Measurements from ENCODE around the gene TSEN2. TPM values are rescaled to one million over a fixed set of nuclear protein-coding genes. Genes with fewer than 3 reads are reported as not detected.
"Not testable (repeated sequence)": the region's sequence is repeated elsewhere in the genome, so short reads cannot be mapped to it uniquely, and the experiment has no call there.

The TSEN2 gene
- total and polyA plus RNA-seq, 9 donors, result 13.2 to 27.4 (median 23.2) TPM

DNA sequence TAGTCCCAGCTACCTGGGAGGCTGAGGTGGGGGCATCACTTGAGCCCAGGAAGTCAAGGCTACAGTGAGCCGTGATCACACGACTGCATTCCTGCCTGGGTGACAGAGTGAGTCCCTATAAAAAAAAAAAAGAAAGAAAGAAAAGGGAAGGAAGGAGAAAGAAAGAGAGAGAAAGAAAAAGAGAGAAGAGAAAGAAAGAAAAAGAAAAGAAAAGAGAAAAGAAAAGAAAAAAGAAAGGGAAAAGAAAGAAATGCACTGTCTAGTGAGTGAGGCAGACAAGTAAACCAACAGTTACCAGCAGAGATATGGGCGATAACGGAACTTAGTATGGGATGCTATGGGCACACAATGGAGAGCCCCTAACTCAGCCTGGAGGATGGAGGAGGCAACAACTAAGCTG, 37.2 kb upstream of the TSEN2 start:
- intact Hi-C loops (cut with DNase I), result no loop called here
- Histone ChIP-seq H3K4me1 (ENCODE audit: insufficient read depth) (no peaks in the 10 kb centered on the region), H3K4me3 (no peak overlapping the region), H3K36me3 (no peaks in the 10 kb centered on the region), H3K27me3 (no peaks in the 10 kb centered on the region), H3K27ac (no peak overlapping the region), H3K9me3 (no peaks in the 10 kb centered on the region)
- TF ChIP-seq CTCF (IDR thresholded peaks at IDR 0.05), result no peak
- no peak for TF ChIP-seq EP300 (IDR thresholded peaks at IDR 0.05)
- TF ChIP-seq POLR2A (IDR thresholded peaks at IDR 0.05), result no peak
- DNase-seq, result no peak
- 94% methylated on average over 4 of the region's 4 CpGs for WGBS, 3 donors

DNA sequence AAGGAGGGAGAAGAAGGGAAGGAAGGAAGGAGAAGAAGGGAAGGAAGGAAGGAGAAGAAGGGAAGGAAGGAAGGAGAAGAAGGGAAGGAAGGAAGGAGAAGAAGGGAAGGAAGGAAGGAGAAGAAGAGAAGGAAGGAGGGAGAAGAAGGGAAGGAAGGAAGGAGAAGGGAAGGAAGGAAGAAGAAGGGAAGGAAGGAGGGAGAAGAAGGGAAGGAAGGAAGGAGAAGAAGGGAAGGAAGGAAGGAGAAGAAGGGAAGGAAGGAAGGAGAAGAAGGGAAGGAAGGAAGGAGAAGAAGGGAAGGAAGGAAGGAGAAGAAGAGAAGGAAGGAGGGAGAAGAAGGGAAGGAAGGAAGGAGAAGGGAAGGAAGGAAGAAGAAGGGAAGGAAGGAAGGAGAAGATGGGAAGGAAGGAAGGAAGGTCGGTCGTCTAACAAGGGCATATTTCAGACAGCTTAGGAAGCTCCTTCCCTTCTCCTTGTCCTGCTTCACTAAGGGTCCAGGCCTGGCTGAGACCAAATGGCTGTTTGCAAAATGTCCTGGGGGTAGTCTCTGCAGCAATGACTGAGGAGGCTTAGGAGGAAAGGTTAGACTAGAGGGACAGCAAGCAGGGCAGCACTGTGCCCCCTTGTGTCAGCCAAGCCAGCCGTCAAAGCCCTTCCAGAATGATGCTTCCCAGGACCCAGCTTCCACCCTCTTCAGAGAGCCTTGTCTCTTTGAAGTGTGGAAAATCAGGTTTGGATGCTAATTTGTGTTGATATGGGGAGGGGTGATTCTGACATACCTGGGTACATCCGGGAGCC, 35.7 kb upstream of the TSEN2 start:
- H3K4me3 ChIP-seq; H3K36me3 ChIP-seq; DNase-seq; intact Hi-C loops (cut with DNase I); H3K9me3 ChIP-seq; H3K4me1 ChIP-seq (ENCODE audit: insufficient read depth); H3K27me3 ChIP-seq; H3K27ac ChIP-seq: not testable (repeated sequence)
- 80 to 87% (median 85%) methylated on average over 4 of the region's 4 CpGs for WGBS, 3 donors

DNA sequence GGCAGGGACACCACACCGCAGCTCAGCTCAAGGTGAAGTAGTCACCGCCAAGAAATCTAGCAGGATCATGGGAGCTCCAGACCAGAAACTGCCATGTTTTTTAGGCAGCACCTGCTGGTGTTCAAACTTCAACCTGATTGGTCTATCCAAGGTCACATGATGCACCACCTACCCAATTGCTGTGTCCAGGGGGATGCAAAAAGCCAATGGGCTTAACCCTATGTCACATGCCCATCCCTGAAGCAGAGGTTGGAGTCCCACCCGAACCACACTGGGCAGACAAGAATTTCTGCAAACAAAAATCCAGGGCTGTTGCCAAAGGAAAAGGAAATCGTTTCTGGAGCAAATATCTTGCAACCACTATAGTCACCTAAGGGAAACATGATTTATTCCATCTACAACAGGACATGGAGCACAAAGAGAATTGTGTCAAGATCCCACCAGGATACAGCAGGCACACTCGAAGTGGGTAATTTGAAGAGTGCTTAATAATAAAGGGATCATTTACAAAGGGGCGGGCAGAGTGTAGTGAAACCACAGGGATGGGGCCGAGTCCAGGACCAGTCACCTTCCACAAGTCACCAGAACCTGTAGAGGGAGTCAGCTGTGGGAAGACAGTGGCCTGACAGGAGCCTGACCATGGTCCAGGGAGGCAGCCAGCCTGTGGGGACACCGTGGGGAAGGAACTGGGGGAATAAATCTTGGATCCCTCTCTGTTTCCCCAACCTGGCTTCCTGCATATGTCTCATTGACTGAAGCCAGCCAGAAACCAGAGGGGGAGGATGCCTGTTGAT, 34.2 kb upstream of the TSEN2 start:
- Histone ChIP-seq H3K27me3 (no peaks in the 10 kb centered on the region), H3K9me3 (no peaks in the 10 kb centered on the region), H3K4me3 (no peak overlapping the region), H3K27ac (no peak overlapping the region), H3K36me3 (no peaks in the 10 kb centered on the region), H3K4me1 (ENCODE audit: insufficient read depth) (no peaks in the 10 kb centered on the region)
- WGBS, 3 donors, result 68 to 75% (median 68%) methylated on average over 8 of the region's 8 CpGs
- no peak for DNase-seq
- intact Hi-C loops (cut with DNase I), result no loop called here
- TF ChIP-seq POLR2A (IDR thresholded peaks at IDR 0.05) (no peak), EP300 (IDR thresholded peaks at IDR 0.05) (no peak), CTCF (IDR thresholded peaks at IDR 0.05) (no peak)

DNA sequence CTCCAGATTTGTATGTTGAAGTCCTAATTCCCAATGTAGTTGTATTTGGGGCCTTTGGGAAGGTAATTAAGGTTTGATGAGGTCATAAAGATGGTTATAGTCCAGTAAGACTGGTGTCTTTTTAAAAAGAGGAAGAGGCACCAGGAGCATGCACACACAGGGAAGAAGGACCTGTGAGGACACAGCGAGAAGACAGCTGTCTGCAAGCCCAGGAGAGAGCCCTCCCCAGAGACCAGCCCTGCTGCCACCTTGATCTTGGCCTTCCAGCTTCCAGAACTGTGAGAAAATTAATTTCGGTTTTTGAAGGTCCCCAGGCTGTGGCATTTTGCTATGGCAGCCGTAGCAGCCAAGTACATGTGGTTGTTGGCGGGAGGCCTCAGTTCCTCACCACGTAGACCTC, 32.8 kb upstream of the TSEN2 start:
- H3K27me3 ChIP-seq, result no peaks in the 10 kb centered on the region
- H3K27ac ChIP-seq, result no peak overlapping the region
- no peak overlapping the region for H3K4me3 ChIP-seq
- no peak for DNase-seq
- 95 to 100% (median 95%) methylated on average over 5 of the region's 5 CpGs for WGBS, 3 donors
- no peak for TF ChIP-seq CTCF (IDR thresholded peaks at IDR 0.05)
- no peak for TF ChIP-seq POLR2A (IDR thresholded peaks at IDR 0.05)
- no peak for TF ChIP-seq EP300 (IDR thresholded peaks at IDR 0.05)
- intact Hi-C loops (cut with DNase I), result no loop called here
- H3K9me3 ChIP-seq, result no peaks in the 10 kb centered on the region
- no peaks in the 10 kb centered on the region for H3K36me3 ChIP-seq
- no peaks in the 10 kb centered on the region for H3K4me1 ChIP-seq (ENCODE audit: insufficient read depth)

- Histone ChIP-seq H3K27me3 (no peaks in the 10 kb centered on the region), H3K36me3 (no peaks in the 10 kb centered on the region), H3K9me3 (no peaks in the 10 kb centered on the region), H3K27ac (no peak overlapping the region), H3K4me3 (no peak overlapping the region), H3K4me1 (ENCODE audit: insufficient read depth) (no peaks in the 10 kb centered on the region)
- intact Hi-C loops (cut with DNase I), result no loop called here
- 88 to 96% (median 93%) methylated on average over 1 of the region's 1 CpG for WGBS, 3 donors
- DNase-seq, result no peak
- TF ChIP-seq POLR2A (IDR thresholded peaks at IDR 0.05) (no peak), EP300 (IDR thresholded peaks at IDR 0.05) (no peak), CTCF (IDR thresholded peaks at IDR 0.05) (no peak)
Observed at GRCh38 chr3:12451960-12452359, 32.3 kb upstream of the TSEN2 start.
